BLaER1 treated with 17β-estradiol and CSF1 and Interleukin-3, amounts not matched to agents 10 nM and 100 nM (cell line): ENCODE results near the gene WDR64.

Source experiments
- H3K27ac ChIP-seq, 11 experiments: shearing (Covaris generic); formaldehyde crosslinking; 2 replicates each; pipeline ENCODE4 v1.8.1; 2022
- H3K27me3 ChIP-seq, 11 experiments: shearing (Covaris generic); formaldehyde crosslinking; 2 replicates each; pipeline ENCODE4 v1.8.1; 2022
- H3K36me3 ChIP-seq, 11 experiments: shearing (Covaris generic); formaldehyde crosslinking; 2 replicates each; pipeline ENCODE4 v1.8.1; 2022
- H3K4me1 ChIP-seq, 10 experiments: shearing (Covaris generic); formaldehyde crosslinking; 2 replicates each; pipeline ENCODE4 v1.8.1; 2022
- H3K4me2 ChIP-seq, 11 experiments: shearing (Covaris generic); formaldehyde crosslinking; 2 replicates each; pipeline ENCODE4 v1.8.1; 2022
- H3K4me3 ChIP-seq, 10 experiments: shearing (Covaris generic); formaldehyde crosslinking; 2 replicates each; pipeline ENCODE4 v1.8.1; 2022
- H3K9ac ChIP-seq, 11 experiments: shearing (Covaris generic); formaldehyde crosslinking; 2 replicates each; pipeline ENCODE4 v1.8.1; 2022
- H3K9me3 ChIP-seq, 11 experiments: shearing (Covaris generic); formaldehyde crosslinking; replicated peaks in 1 of 11; 2 replicates each; pipeline ENCODE4 v1.8.1; 2022
- H4K20me1 ChIP-seq, 11 experiments: shearing (Covaris generic); formaldehyde crosslinking; 2 replicates each; pipeline ENCODE4 v1.8.1; 2022
- Cebpa-rat ChIP-seq, 11 experiments: shearing (Covaris generic); IDR thresholded peaks; 2 replicates each; pipeline ENCODE4 v1.8.1; 2022

Gene WDR64

GRCh38 chr1:241771117-241771516, 119.0 kb downstream of the WDR64 start:
- Histone ChIP-seq H3K27me3 (no peaks in the 10 kb centered on the region), H3K36me3 (no peaks in the 10 kb centered on the region), H3K9ac (no peak overlapping the region), H4K20me1 (no peaks in the 10 kb centered on the region), H3K9me3 (no peaks in the 10 kb centered on the region), H3K27ac (no peak overlapping the region), H3K4me1 (no peaks in the 10 kb centered on the region), H3K4me2 (no peak overlapping the region), H3K4me3 (no peak overlapping the region)
- TF ChIP-seq Cebpa-rat (IDR thresholded peaks at IDR 0.05): no peak

- TF ChIP-seq Cebpa-rat (IDR thresholded peaks at IDR 0.05): no peak
- no peaks in the 10 kb centered on the region for H3K27me3 ChIP-seq
- H3K36me3 ChIP-seq: no peaks in the 10 kb centered on the region
Observed at GRCh38 chr1:241772932-241773500, 120.9 kb downstream of the WDR64 start.

DNA sequence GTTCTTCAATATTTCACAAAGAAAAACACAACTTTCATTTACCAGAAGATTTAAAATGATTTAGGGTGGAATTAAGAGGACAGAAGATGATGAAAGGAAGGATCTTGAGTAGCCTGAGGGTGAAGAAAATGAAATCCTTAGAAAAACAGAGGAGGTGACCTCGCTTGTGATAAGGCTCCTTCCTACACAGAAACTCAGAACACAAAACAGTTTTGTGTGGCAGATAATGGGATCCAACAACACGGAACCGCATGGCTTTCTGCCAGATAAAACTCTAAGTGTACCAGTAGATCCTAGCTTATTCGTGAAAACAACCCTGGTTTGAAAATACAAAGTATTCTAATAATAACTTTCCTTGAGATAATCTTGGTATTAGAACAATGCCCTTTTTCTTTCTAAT, 121.9 kb downstream of the WDR64 start:
- no peaks in the 10 kb centered on the region for H4K20me1 ChIP-seq
- H3K9ac ChIP-seq: no peak overlapping the region
- H3K4me1 ChIP-seq: no peaks in the 10 kb centered on the region
- no peaks in the 10 kb centered on the region for H3K27me3 ChIP-seq
- no peaks in the 10 kb centered on the region for H3K36me3 ChIP-seq
- H3K4me2 ChIP-seq: no peak overlapping the region
- H3K27ac ChIP-seq: no peak overlapping the region
- no peak overlapping the region for H3K4me3 ChIP-seq
- H3K9me3 ChIP-seq: no peaks in the 10 kb centered on the region
- TF ChIP-seq Cebpa-rat (IDR thresholded peaks at IDR 0.05): no peak

More at GRCh38 chr1:241772932-241773500, 120.9 kb downstream of the WDR64 start:
- Histone ChIP-seq H4K20me1 (no peaks in the 10 kb centered on the region), H3K27ac (no peak overlapping the region), H3K4me3 (no peak overlapping the region), H3K9ac (no peak overlapping the region), H3K4me2 (no peak overlapping the region), H3K4me1 (no peaks in the 10 kb centered on the region), H3K9me3 (no peaks in the 10 kb centered on the region)

DNA sequence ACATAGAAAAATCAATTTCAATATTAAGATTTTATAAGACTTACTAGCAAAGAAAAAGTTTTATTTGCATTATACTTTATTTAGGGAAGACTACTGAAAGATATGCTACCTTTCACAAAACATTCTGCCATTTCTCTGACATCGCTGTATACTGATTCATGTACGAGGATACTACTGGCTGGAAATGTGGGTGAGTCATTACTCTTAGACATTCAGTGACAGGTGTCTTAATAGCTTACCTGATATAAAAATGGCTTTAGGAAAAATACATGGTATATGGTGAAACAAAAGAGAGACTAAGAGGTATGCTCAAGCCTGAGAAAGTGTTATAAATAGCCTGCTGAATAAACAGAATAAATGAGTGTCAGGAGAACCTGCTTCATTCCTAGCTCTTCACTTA, 122.9 kb downstream of the WDR64 start:
- Histone ChIP-seq H4K20me1 (no peaks in the 10 kb centered on the region), H3K36me3 (no peaks in the 10 kb centered on the region), H3K9me3 (no peaks in the 10 kb centered on the region), H3K4me1 (no peaks in the 10 kb centered on the region), H3K4me3 (no peak overlapping the region), H3K27me3 (no peaks in the 10 kb centered on the region), H3K9ac (no peak overlapping the region), H3K4me2 (no peak overlapping the region), H3K27ac (no peak overlapping the region)
- TF ChIP-seq Cebpa-rat (IDR thresholded peaks at IDR 0.05): no peak

GRCh38 chr1:241776911-241777310, 124.8 kb downstream of the WDR64 start:
- Histone ChIP-seq H3K4me2 (no peak overlapping the region), H3K4me3 (no peak overlapping the region), H3K36me3 (no peaks in the 10 kb centered on the region), H3K4me1 (no peaks in the 10 kb centered on the region), H3K9ac (no peak overlapping the region), H3K9me3 (no peaks in the 10 kb centered on the region), H3K27ac (no peak overlapping the region), H4K20me1 (no peaks in the 10 kb centered on the region), H3K27me3 (no peaks in the 10 kb centered on the region)
- no peak for TF ChIP-seq Cebpa-rat (IDR thresholded peaks at IDR 0.05)

DNA sequence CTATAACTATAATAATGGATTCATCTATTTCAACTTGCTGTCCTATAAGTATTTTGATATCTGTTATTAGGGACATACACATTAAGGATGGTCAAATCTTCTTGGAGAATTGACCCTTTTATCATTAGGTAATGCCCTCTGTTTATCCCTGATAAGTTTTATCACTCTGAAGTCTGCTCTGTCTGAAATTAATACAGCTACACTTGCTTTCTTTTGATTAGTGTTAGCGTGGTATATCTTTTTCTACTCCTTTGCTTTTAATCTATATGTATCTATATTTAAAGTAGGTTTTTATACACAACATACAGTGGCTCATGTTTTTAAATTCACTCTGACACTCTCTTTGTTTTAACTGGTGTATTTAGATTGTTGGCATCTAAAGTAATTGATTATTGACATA, 126.0 kb downstream of the WDR64 start:
- H3K27me3 ChIP-seq: no peaks in the 10 kb centered on the region
- no peaks in the 10 kb centered on the region for H3K4me1 ChIP-seq
- H3K27ac ChIP-seq: no peak overlapping the region
- H3K36me3 ChIP-seq: no peaks in the 10 kb centered on the region
- H3K4me3 ChIP-seq: no peak overlapping the region
- H3K9ac ChIP-seq: no peak overlapping the region
- no peaks in the 10 kb centered on the region for H3K9me3 ChIP-seq
- no peak overlapping the region for H3K4me2 ChIP-seq
- TF ChIP-seq Cebpa-rat (IDR thresholded peaks at IDR 0.05): no peak
- H4K20me1 ChIP-seq: no peaks in the 10 kb centered on the region

DNA sequence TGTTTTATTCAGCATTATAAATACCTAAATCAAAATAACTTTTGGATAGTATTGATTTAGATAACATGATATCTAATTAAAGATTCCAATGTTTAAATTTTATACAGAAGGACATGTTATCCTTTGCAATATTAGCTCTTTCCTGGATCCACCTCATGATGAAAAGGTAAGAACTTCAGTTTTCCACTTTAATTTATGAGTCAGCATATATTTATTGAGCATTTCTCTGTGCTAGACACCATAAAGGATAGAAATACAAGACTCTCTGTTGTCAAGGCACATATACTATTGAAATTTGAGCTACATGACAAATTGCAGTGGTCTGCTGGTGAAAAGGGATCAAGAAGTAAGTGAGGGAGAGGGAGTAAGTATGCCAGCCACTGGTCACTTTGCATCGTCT, 127.8 kb downstream of the WDR64 start:
- H3K36me3 ChIP-seq: no peaks in the 10 kb centered on the region
- H3K4me1 ChIP-seq: no peaks in the 10 kb centered on the region
- no peak for TF ChIP-seq Cebpa-rat (IDR thresholded peaks at IDR 0.05)
- H4K20me1 ChIP-seq: no peaks in the 10 kb centered on the region
- no peaks in the 10 kb centered on the region for H3K9me3 ChIP-seq
- no peak overlapping the region for H3K4me3 ChIP-seq
- H3K9ac ChIP-seq: no peak overlapping the region
- H3K27me3 ChIP-seq: no peaks in the 10 kb centered on the region
- no peak overlapping the region for H3K4me2 ChIP-seq
- no peak overlapping the region for H3K27ac ChIP-seq

DNA sequence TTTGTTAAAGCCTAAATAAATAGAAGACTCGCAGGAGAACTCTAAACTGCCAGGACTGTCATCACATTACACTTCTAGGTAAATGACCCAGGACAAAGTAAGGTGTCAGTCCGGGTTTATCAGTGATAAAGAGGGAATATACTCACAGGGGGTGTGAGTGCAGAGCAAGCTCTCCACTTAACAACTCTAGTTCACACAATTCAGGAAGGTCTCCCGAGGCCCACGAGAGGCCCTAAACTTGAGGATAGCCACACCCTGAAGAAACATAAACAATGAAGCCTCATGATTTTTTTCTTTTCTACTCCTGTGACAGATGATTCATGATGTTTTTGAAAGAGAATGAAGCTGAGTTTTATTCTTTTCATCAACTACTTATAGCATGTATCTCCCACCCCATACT, 130.3 kb downstream of the WDR64 start:
- H3K9ac ChIP-seq: no peak overlapping the region

DNA sequence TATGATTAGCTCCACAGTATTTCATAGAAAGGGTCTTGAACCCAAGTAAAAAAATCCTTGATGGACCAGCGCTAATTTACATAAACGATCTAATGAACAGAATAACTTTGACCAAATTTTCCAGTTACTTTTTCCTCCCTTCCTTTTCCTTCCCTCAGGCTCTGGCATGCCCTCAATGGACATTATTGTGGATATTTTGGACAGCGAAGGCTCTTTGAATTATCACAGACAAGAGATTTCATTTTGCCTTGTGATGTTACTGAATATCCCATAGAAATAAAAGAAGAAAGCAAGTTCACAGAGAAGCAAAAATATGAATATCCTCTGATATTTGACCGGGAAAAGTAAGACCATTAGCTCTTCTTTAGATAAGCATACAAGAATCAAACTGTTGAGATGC, 135.6 kb downstream of the WDR64 start:
- no peaks in the 10 kb centered on the region for H4K20me1 ChIP-seq
- no peaks in the 10 kb centered on the region for H3K27me3 ChIP-seq
- no peak overlapping the region for H3K4me3 ChIP-seq
- no peaks in the 10 kb centered on the region for H3K36me3 ChIP-seq
- H3K9ac ChIP-seq: no peak overlapping the region
- no peak for TF ChIP-seq Cebpa-rat (IDR thresholded peaks at IDR 0.05)
- H3K27ac ChIP-seq: no peak overlapping the region
- no peaks in the 10 kb centered on the region for H3K4me1 ChIP-seq
- no peak overlapping the region for H3K4me2 ChIP-seq
- no peaks in the 10 kb centered on the region for H3K9me3 ChIP-seq

More for the DNA sequence above, 130.3 kb downstream of the WDR64 start:
- TF ChIP-seq Cebpa-rat (IDR thresholded peaks at IDR 0.05): no peak
- Histone ChIP-seq H3K36me3 (no peaks in the 10 kb centered on the region), H3K4me2 (no peak overlapping the region), H3K27me3 (no peaks in the 10 kb centered on the region), H3K4me1 (no peaks in the 10 kb centered on the region), H4K20me1 (no peaks in the 10 kb centered on the region), H3K9me3 (no peaks in the 10 kb centered on the region), H3K27ac (no peak overlapping the region), H3K4me3 (no peak overlapping the region)

DNA sequence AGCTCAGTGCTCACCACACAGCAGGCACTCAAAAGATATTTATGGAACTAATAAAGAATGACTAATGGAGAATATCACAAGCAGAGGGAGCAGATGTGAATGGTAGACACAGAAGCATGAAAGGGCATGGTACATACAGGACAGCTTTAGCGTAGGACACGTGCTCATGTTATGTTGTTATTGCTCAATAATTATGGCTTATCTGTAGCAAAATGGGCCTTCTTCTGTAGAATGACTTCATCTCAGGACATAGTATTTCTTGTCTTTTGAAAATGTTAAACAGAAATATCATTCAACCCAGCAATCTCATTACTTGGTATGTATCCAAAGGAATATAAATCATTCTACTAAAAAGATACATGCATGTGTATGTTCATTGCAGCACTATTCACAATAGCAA, 137.0 kb downstream of the WDR64 start:
- no peaks in the 10 kb centered on the region for H3K4me1 ChIP-seq
- no peak overlapping the region for H3K4me2 ChIP-seq
- H4K20me1 ChIP-seq: no peaks in the 10 kb centered on the region
- H3K9me3 ChIP-seq: no peaks in the 10 kb centered on the region
- no peak overlapping the region for H3K9ac ChIP-seq
- no peaks in the 10 kb centered on the region for H3K27me3 ChIP-seq
- no peaks in the 10 kb centered on the region for H3K36me3 ChIP-seq
- no peak overlapping the region for H3K4me3 ChIP-seq
- no peak for TF ChIP-seq Cebpa-rat (IDR thresholded peaks at IDR 0.05)
- no peak overlapping the region for H3K27ac ChIP-seq
